Measurements from ENCODE around the gene KCNMA1.
"Not testable (repeated sequence)": the region's sequence is repeated elsewhere in the genome, so short reads cannot be mapped to it uniquely, and the experiment has no call there.

The KCNMA1 gene

GRCh38 chr10:77417359-77417758 lies 220.2 kb downstream of the KCNMA1 start:
- no peak for DNase-seq (ENCODE audit: low spot score)

GRCh38 chr10:77416311-77417135 lies 221.1 kb downstream of the KCNMA1 start:
- peak; percentile 88 for DNase-seq (ENCODE audit: low spot score)

GRCh38 chr10:77415313-77415960 lies 222.2 kb downstream of the KCNMA1 start:
- DNase-seq (ENCODE audit: low spot score), result peak; percentile 49

GRCh38 chr10:77413231-77413630 lies 224.4 kb downstream of the KCNMA1 start:
- DNase-seq (ENCODE audit: low spot score), result no peak

GRCh38 chr10:77412573-77413133 lies 225.0 kb downstream of the KCNMA1 start:
- not testable (repeated sequence) for DNase-seq (ENCODE audit: low spot score)

GRCh38 chr10:77411805-77412204 lies 225.8 kb downstream of the KCNMA1 start:
- no peak for DNase-seq (ENCODE audit: low spot score)

GRCh38 chr10:77410523-77410922 lies 227.1 kb downstream of the KCNMA1 start:
- no peak for DNase-seq (ENCODE audit: low spot score)

GRCh38 chr10:77409697-77410471 lies 227.7 kb downstream of the KCNMA1 start:
- no peak for DNase-seq (ENCODE audit: low spot score)

GRCh38 chr10:77408259-77408658 lies 229.3 kb downstream of the KCNMA1 start:
- no peak for DNase-seq (ENCODE audit: low spot score)

GRCh38 chr10:77406764-77407430 lies 230.7 kb downstream of the KCNMA1 start:
- DNase-seq (ENCODE audit: low spot score), result no peak

- peak; percentile 89 for DNase-seq (ENCODE audit: low spot score)
Observed at GRCh38 chr10:77405771-77406241, 231.8 kb downstream of the KCNMA1 start.

GRCh38 chr10:77404810-77405209 lies 232.8 kb downstream of the KCNMA1 start:
- no peak for DNase-seq (ENCODE audit: low spot score)

GRCh38 chr10:77403761-77404160 lies 233.8 kb downstream of the KCNMA1 start:
- DNase-seq (ENCODE audit: low spot score), result no peak

GRCh38 chr10:77401683-77402082 lies 235.9 kb downstream of the KCNMA1 start:
- no peak for DNase-seq (ENCODE audit: low spot score)

GRCh38 chr10:77400033-77400432 lies 237.6 kb downstream of the KCNMA1 start:
- DNase-seq (ENCODE audit: low spot score), result no peak

GRCh38 chr10:77398986-77399755 lies 238.4 kb downstream of the KCNMA1 start:
- no peak for DNase-seq (ENCODE audit: low spot score)

GRCh38 chr10:77398558-77398957 lies 239.1 kb downstream of the KCNMA1 start:
- no peak for DNase-seq (ENCODE audit: low spot score)

GRCh38 chr10:77397103-77397502 lies 240.5 kb downstream of the KCNMA1 start:
- no peak for DNase-seq (ENCODE audit: low spot score)

GRCh38 chr10:77396290-77396689 lies 241.3 kb downstream of the KCNMA1 start:
- no peak for DNase-seq (ENCODE audit: low spot score)

- DNase-seq (ENCODE audit: low spot score), result no peak
Observed at GRCh38 chr10:77393821-77394501, 243.6 kb downstream of the KCNMA1 start.

Data from GM03348 (cell line).